ENCODE data around the gene SHQ1.
"Not testable (repeated sequence)": the region's sequence is repeated elsewhere in the genome, so short reads cannot be mapped to it uniquely, and the experiment has no call there.

- TF ChIP-seq CTCF, EP300, POLR2A (IDR thresholded peaks at IDR 0.05): not testable (repeated sequence)
Measured at GRCh38 chr3:72714135-72714534, 134.1 kb downstream of the SHQ1 start.
